Neural progenitor cell (in vitro differentiated cells): ENCODE results near the gene SS18L1. TPM values are rescaled to one million over a fixed set of nuclear protein-coding genes. Genes with fewer than 3 reads are reported as not detected.

ENCODE experiments used
- DNase-seq: peaks from one replicate; pipeline ENCODE4 v3.0.0-alpha.2; 2016; ENCODE audit warnings: low spot score
- H2AFZ ChIP-seq: fragments of 200-600 bp; sonication (generic); replicated peaks from 2 replicates; pipeline ENCODE4 v1.6.1; 2016; ENCODE audit warnings: antibody characterized with exemption
- H3F3A ChIP-seq: fragments of 200-600 bp; sonication (generic); 2 replicates; pipeline ENCODE4 v1.6.1; 2016; ENCODE audit warnings: antibody characterized with exemption, low read depth
- H3K27ac ChIP-seq: fragments of 200-600 bp; sonication (generic); 2 replicates; pipeline ENCODE4 v1.5.1; 2016; ENCODE audit warnings: mild to moderate bottlenecking
- H3K27me3 ChIP-seq: fragments of 200-600 bp; sonication (generic); 2 replicates; pipeline ENCODE4 v1.6.1; 2016; ENCODE audit warnings: mild to moderate bottlenecking, moderate library complexity
- H3K36me3 ChIP-seq: fragments of 200-600 bp; sonication (generic); 2 replicates; pipeline ENCODE4 v1.5.1; 2016
- H3K4me1 ChIP-seq: fragments of 200-600 bp; sonication (generic); 2 replicates; pipeline ENCODE4 v1.6.1; 2016; ENCODE audit warnings: mixed run types
- H3K4me2 ChIP-seq: fragments of 200-600 bp; sonication (generic); 2 replicates; pipeline ENCODE4 v1.6.1; 2016
- H3K4me3 ChIP-seq: fragments of 200-600 bp; sonication (generic); 2 replicates; pipeline ENCODE4 v1.5.1; 2016
- H3K79me2 ChIP-seq: fragments of 200-600 bp; sonication (generic); 2 replicates; pipeline ENCODE4 v1.6.1; 2016; ENCODE audit warnings: low read depth
- H3K9ac ChIP-seq: fragments of 200-600 bp; sonication (generic); 2 replicates; pipeline ENCODE4 v1.6.1; 2016
- H3K9me3 ChIP-seq: fragments of 200-600 bp; sonication (generic); 2 replicates; pipeline ENCODE4 v1.5.1; 2016; ENCODE audit warnings: low read depth
- H4K20me1 ChIP-seq: fragments of 200-600 bp; sonication (generic); 2 replicates; pipeline ENCODE4 v1.6.1; 2016; ENCODE audit warnings: low read depth
- H3K27ac Mint-ChIP-seq: 3 replicates; pipeline ENCODE4 v1.8.0; 2021; ENCODE audit warnings: mixed read lengths
- H3K27me3 Mint-ChIP-seq: 2 replicates; pipeline ENCODE4 v1.8.0; 2022; ENCODE audit warnings: low read depth, mild to moderate bottlenecking, inconsistent platforms, moderate library complexity, mixed read lengths; ENCODE audit not compliant: insufficient read depth
- H3K36me3 Mint-ChIP-seq: 3 replicates; pipeline ENCODE4 v1.8.0; 2021; ENCODE audit warnings: mixed read lengths
- H3K4me1 Mint-ChIP-seq: 3 replicates; pipeline ENCODE4 v1.8.0; 2021; ENCODE audit warnings: mixed read lengths
- H3K4me3 Mint-ChIP-seq: 3 replicates; pipeline ENCODE4 v1.8.0; 2021; ENCODE audit warnings: mild to moderate bottlenecking, moderate library complexity, mixed read lengths
- H3K9me3 Mint-ChIP-seq: 3 replicates; pipeline ENCODE4 v1.8.0; 2020; ENCODE audit warnings: mixed read lengths
- EZH2 ChIP-seq: fragments of 200-600 bp; sonication (generic); IDR thresholded peaks from 2 replicates; pipeline ENCODE4 v1.6.1; 2017; ENCODE audit warnings: antibody characterized with exemption, mild to moderate bottlenecking, moderate library complexity
- EZH2phosphoT487 ChIP-seq: fragments of 200-600 bp; sonication (generic); IDR thresholded peaks from 2 replicates; pipeline ENCODE4 v1.6.1; 2017; ENCODE audit warnings: antibody characterized with exemption
- total RNA-seq: library from RNA; depleted of rRNA; stranded (reverse); fragments of >200 nt; gene quantifications from 2 replicates; pipeline ENCODE4 v1.2.3, GENCODE V29; 2015; ENCODE audit warnings: low replicate concordance
- TF ChIP-seq, protein P1 (sequence below): fragments of 200-600 bp; sonication (generic); IDR thresholded peaks from 2 replicates; pipeline ENCODE4 v1.5.1; 2017; ENCODE audit warnings: antibody characterized with exemption, mild to moderate bottlenecking

Gene SS18L1
- total RNA-seq, 1 donor from 2014 or later, result 25.5 TPM

GRCh38 chr20:62148908-62149314 is 5.3 kb downstream of the SS18L1 start:
- no peak overlapping the region for H3K27ac Mint-ChIP-seq
- TF ChIP-seq EZH2phosphoT487 (no peak), EZH2 (no peak)
- TF ChIP-seq, protein P1, sequence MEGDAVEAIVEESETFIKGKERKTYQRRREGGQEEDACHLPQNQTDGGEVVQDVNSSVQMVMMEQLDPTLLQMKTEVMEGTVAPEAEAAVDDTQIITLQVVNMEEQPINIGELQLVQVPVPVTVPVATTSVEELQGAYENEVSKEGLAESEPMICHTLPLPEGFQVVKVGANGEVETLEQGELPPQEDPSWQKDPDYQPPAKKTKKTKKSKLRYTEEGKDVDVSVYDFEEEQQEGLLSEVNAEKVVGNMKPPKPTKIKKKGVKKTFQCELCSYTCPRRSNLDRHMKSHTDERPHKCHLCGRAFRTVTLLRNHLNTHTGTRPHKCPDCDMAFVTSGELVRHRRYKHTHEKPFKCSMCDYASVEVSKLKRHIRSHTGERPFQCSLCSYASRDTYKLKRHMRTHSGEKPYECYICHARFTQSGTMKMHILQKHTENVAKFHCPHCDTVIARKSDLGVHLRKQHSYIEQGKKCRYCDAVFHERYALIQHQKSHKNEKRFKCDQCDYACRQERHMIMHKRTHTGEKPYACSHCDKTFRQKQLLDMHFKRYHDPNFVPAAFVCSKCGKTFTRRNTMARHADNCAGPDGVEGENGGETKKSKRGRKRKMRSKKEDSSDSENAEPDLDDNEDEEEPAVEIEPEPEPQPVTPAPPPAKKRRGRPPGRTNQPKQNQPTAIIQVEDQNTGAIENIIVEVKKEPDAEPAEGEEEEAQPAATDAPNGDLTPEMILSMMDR, result no peak
- Histone ChIP-seq H2AFZ (no peak overlapping the region), H3K36me3 (no peaks in the 10 kb centered on the region), H3K79me2 (peaks cover 100% of the 10 kb centered on the region), H3K27ac (no peak overlapping the region), H4K20me1 (peaks cover 84% of the 10 kb centered on the region), H3K4me3 (no peak overlapping the region), H3K9me3 (no peaks in the 10 kb centered on the region), H3K4me1 (peaks cover 5% of the 10 kb centered on the region), H3K4me2 (no peak overlapping the region), H3F3A (no peaks in the 10 kb centered on the region), H3K27me3 (no peaks in the 10 kb centered on the region), H3K9ac (no peak overlapping the region)
- DNase-seq, result no peak
- H3K9me3 Mint-ChIP-seq, result peaks cover 5% of the 10 kb centered on the region
- no peak overlapping the region for H3K4me3 Mint-ChIP-seq
- peaks cover 12% of the 10 kb centered on the region for H3K27me3 Mint-ChIP-seq
- peaks cover 23% of the 10 kb centered on the region for H3K4me1 Mint-ChIP-seq
- H3K36me3 Mint-ChIP-seq, result peaks cover 33% of the 10 kb centered on the region

- Histone ChIP-seq H3K9ac (no peak overlapping the region), H2AFZ (no peak overlapping the region), H3F3A (no peaks in the 10 kb centered on the region), H3K27ac (no peak overlapping the region), H3K27me3 (no peaks in the 10 kb centered on the region), H3K9me3 (no peaks in the 10 kb centered on the region), H3K4me2 (no peak overlapping the region), H3K4me3 (no peak overlapping the region), H4K20me1 (peaks cover 85% of the 10 kb centered on the region), H3K79me2 (peaks cover 100% of the 10 kb centered on the region), H3K4me1 (peaks cover 2% of the 10 kb centered on the region), H3K36me3 (no peaks in the 10 kb centered on the region)
- Mint-ChIP-seq H3K9me3 (peaks cover 6% of the 10 kb centered on the region), H3K27me3 (peaks cover 10% of the 10 kb centered on the region), H3K4me1 (peaks cover 20% of the 10 kb centered on the region), H3K4me3 (no peak overlapping the region), H3K27ac (no peak overlapping the region), H3K36me3 (peaks cover 36% of the 10 kb centered on the region)
- TF ChIP-seq EZH2 (no peak), EZH2phosphoT487 (no peak)
- TF ChIP-seq, protein P1, result no peak
- DNase-seq, result peak; percentile 32
These were observed 6.2 kb downstream of the SS18L1 start for GRCh38 chr20:62149532-62150309.

DNA sequence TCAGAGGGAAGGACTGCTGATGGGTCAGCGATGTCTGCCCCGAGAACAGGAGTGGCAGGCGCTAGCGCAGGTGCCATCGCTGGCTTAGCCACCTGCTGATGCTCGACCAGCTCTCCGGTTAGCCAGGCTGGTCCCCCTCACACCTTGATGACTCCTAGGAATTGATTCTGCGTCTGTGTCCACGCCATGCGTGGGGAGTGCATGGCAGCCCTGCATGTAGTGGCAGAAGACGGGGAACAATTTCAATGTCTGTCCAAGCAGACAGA is 6.7 kb downstream of the SS18L1 start:
- peaks cover 100% of the 10 kb centered on the region for H3K79me2 ChIP-seq
- no peak overlapping the region for H3K27ac Mint-ChIP-seq
- H3K36me3 ChIP-seq, result no peaks in the 10 kb centered on the region
- no peak overlapping the region for H2AFZ ChIP-seq
- peaks cover 85% of the 10 kb centered on the region for H4K20me1 ChIP-seq
- peaks cover 15% of the 10 kb centered on the region for H3K4me1 Mint-ChIP-seq
- H3K27me3 ChIP-seq, result no peaks in the 10 kb centered on the region
- no peaks in the 10 kb centered on the region for H3K9me3 ChIP-seq
- no peak overlapping the region for H3K4me3 Mint-ChIP-seq
- H3K4me2 ChIP-seq, result no peak overlapping the region
- no peak overlapping the region for H3K27ac ChIP-seq
- H3F3A ChIP-seq, result no peaks in the 10 kb centered on the region
- H3K4me3 ChIP-seq, result no peak overlapping the region
- H3K4me1 ChIP-seq, result no peaks in the 10 kb centered on the region
- no peak for TF ChIP-seq EZH2phosphoT487
- no peak for TF ChIP-seq EZH2
- TF ChIP-seq, protein P1, result no peak
- peaks cover 39% of the 10 kb centered on the region for H3K36me3 Mint-ChIP-seq
- H3K9me3 Mint-ChIP-seq, result peaks cover 6% of the 10 kb centered on the region
- no peak for DNase-seq
- no peak overlapping the region for H3K9ac ChIP-seq
- peaks cover 8% of the 10 kb centered on the region for H3K27me3 Mint-ChIP-seq
